ENCODE data around the gene DAB1.

Gene DAB1

GRCh38 chr1:56967900-56968832 is 455.7 kb downstream of the DAB1 start:
- DNase-seq: no peak

GRCh38 chr1:56967355-56967754 is 456.5 kb downstream of the DAB1 start:
- no peak for DNase-seq

- no peak for DNase-seq
These were observed 457.2 kb downstream of the DAB1 start for GRCh38 chr1:56966698-56966999.

- DNase-seq: no peak
These were observed 457.8 kb downstream of the DAB1 start, which contains the start of gene C8B for GRCh38 chr1:56965916-56966697. TSS of gene C8B (minus strand) at chr1:56966015. CDS start at chr1:56965948, 67 bp downstream.

GRCh38 chr1:56965191-56965590 is 458.7 kb downstream of the DAB1 start:
- no peak for DNase-seq

GRCh38 chr1:56964349-56965017 is 459.4 kb downstream of the DAB1 start:
- DNase-seq: no peak

- no peak for DNase-seq
These were observed 460.2 kb downstream of the DAB1 start for GRCh38 chr1:56963667-56964066.

- no peak for DNase-seq
These were observed 462.4 kb downstream of the DAB1 start for GRCh38 chr1:56961426-56961825.

- peak; percentile 19 for DNase-seq
These were observed 465.3 kb downstream of the DAB1 start for GRCh38 chr1:56958526-56958925.

- DNase-seq: no peak
These were observed 465.9 kb downstream of the DAB1 start for GRCh38 chr1:56957931-56958330.

- DNase-seq: no peak
These were observed 469.2 kb downstream of the DAB1 start for GRCh38 chr1:56954664-56955063.

- no peak for DNase-seq
These were observed 470.5 kb downstream of the DAB1 start for GRCh38 chr1:56953386-56953785.

- no peak for DNase-seq
These were observed 471.4 kb downstream of the DAB1 start for GRCh38 chr1:56952501-56952900.

GRCh38 chr1:56948403-56949023 is 475.3 kb downstream of the DAB1 start:
- no peak for DNase-seq
